ENCODE results near the gene KLHL8.
A peak's percentile ranks its signal among the peaks of the same experiment; 100 is the strongest.

KLHL8 gene

DNA sequence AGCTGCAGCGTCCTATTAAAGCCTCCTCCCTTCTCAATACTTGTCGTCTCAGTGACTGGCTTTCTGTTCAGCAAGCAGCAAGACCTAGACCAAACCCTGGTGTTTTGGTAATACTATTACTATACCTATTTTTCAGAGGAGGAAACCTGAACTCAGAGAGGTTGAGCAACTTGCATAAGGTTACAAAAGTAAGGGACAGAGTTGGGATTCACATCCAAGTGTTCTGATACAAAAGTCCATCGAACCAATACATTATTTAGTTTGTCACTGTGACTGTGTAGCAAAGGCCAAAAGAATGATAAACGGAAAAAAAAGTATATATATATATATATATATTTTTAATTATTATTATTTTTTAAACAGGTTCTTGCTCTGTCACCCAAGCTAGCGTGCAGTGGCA is 29.9 kb upstream of the KLHL8 start:
- DNase-seq (ENCODE audit: insufficient read length, low spot score) (no peak), FAIRE-seq (no peak)
- no peak for TF ChIP-seq TAF1 (IDR thresholded peaks at IDR 0.05; ENCODE audit: low read depth, low read length)
- no peak for TF ChIP-seq POLR2AphosphoS5 (IDR thresholded peaks at IDR 0.05; ENCODE audit: low read depth, low read length)
- no peak for TF ChIP-seq SPI1 (IDR thresholded peaks at IDR 0.05; ENCODE audit: low read depth, low read length)
- TF ChIP-seq PAX5 (IDR thresholded peaks at IDR 0.05; ENCODE audit: insufficient read depth, low read length, severe bottlenecking): no peak
- TF ChIP-seq POU2F2 (IDR thresholded peaks at IDR 0.05; ENCODE audit: low read depth, low read length): no peak
- no peak for TF ChIP-seq POLR2A (IDR thresholded peaks at IDR 0.05; ENCODE audit: low read depth, low read length)

DNA sequence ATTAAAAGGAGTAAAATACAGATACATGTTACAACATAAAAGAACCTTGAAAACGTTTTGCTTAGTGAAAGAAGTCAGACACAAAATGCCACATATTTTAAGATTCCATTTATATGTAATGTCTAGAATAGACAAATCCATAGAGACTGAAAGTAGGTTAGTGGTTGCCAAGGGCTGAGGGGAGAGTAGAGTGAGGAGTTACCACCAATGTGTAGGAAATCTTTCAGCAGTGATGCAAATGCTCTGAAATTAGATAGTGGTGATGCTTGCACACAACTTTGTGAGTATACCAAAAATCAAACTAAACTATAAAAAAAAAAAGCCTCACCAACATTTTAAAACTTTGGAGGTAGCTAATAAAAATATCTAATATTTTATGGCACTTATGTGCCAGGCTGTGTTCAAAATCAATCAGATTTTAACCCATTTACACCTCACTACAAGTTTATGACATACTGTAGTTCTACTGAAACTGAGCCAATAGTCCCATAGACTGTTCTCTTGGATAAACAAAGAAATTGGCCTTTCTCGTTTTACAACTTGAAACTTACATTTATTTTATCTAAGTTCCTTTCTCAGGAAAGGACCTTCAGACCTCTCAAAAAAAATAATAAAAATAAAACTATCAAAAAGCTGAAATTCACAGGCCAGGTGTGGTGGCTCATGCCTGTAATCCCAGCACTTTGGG is 29.1 kb upstream of the KLHL8 start:
- TF ChIP-seq POLR2A (IDR thresholded peaks at IDR 0.05; ENCODE audit: low read depth, low read length) (no peak), POU2F2 (IDR thresholded peaks at IDR 0.05; ENCODE audit: low read depth, low read length) (no peak), PAX5 (IDR thresholded peaks at IDR 0.05; ENCODE audit: insufficient read depth, low read length, severe bottlenecking) (no peak), TAF1 (IDR thresholded peaks at IDR 0.05; ENCODE audit: low read depth, low read length) (no peak), POLR2AphosphoS5 (IDR thresholded peaks at IDR 0.05; ENCODE audit: low read depth, low read length) (no peak), SPI1 (IDR thresholded peaks at IDR 0.05; ENCODE audit: low read depth, low read length) (no peak)
- no peak for FAIRE-seq
- DNase-seq (ENCODE audit: insufficient read length, low spot score): no peak

DNA sequence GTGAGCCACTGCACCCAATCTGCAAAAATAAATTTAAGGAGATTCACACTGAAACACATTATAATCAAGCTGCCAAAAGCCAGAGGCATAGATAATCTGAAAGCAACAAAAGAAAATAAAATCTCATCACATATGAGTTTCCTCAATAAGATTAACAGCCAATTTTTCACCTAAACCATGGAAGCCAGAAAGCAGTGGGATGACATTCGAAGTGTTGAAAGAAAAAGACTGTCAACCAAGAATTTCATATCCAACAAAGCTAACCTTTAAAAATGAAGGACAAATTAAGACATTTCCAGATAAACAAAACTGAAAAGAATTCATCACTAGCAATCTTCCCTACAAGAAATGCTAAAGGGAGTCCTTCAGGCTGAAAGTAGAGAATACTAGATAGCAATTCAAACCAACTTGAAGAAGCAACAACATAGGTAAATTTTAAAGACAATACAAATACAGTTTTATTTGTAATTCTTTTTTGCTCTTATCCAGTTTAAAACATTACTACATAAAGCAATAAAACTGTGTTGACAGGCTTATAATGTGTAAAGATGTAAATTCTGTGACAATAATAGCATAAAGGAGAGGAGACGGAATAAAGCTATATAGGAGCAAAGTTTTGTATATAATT is 23.1 kb upstream of the KLHL8 start:
- FAIRE-seq (no peak), DNase-seq (ENCODE audit: insufficient read length, low spot score) (no peak)
- TF ChIP-seq POLR2A (IDR thresholded peaks at IDR 0.05; ENCODE audit: low read depth, low read length) (no peak), POLR2AphosphoS5 (IDR thresholded peaks at IDR 0.05; ENCODE audit: low read depth, low read length) (no peak), PAX5 (IDR thresholded peaks at IDR 0.05; ENCODE audit: insufficient read depth, low read length, severe bottlenecking) (no peak), TAF1 (IDR thresholded peaks at IDR 0.05; ENCODE audit: low read depth, low read length) (no peak), POU2F2 (IDR thresholded peaks at IDR 0.05; ENCODE audit: low read depth, low read length) (no peak)

DNA sequence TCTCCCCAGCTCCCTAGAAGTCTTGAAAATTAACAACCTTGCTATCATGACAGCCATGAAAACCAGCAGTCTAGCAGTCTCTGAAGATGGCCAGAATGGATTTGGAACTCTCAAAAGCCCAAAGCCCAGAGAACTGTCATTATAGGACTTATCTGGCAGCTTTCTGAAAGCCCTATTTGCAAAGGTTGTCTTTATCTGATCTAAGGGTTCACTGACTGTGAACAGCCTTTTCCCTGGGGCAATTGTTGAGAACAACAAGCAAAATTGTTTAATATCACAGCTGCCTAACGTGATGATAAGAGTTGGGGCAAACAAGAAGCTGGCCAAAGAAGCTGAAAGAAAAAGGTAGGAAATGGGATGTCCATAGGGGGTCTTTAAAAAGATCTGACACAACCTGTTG is 20.9 kb upstream of the KLHL8 start:
- FAIRE-seq (no peak), DNase-seq (ENCODE audit: insufficient read length, low spot score) (no peak)
- no peak for TF ChIP-seq SPI1 (IDR thresholded peaks at IDR 0.05; ENCODE audit: low read depth, low read length)

DNA sequence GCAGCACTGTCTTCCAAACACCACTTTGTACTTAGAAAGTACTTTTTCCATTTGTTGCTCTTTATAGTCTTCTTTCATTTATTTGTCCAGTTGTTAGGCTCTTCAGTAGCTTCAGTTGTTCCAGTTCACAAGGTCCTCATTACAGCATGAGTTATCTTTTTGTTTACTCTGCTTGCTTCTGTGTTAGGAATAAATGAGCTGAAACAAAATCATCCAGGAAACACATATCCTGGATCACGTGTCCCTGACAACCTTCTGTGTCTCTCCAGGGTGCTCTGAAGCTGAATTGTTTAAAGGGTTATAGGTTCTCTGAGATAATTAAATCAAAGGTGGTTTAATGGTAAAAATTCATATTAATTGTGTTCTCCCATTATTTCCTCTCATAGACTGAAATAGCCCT is 19.9 kb upstream of the KLHL8 start:
- TF ChIP-seq SPI1 (IDR thresholded peaks at IDR 0.05; ENCODE audit: low read depth, low read length): no peak
- no peak for TF ChIP-seq POLR2A (IDR thresholded peaks at IDR 0.05; ENCODE audit: low read depth, low read length)
- no peak for TF ChIP-seq PAX5 (IDR thresholded peaks at IDR 0.05; ENCODE audit: insufficient read depth, low read length, severe bottlenecking)
- TF ChIP-seq POLR2AphosphoS5 (IDR thresholded peaks at IDR 0.05; ENCODE audit: low read depth, low read length): no peak
- TF ChIP-seq POU2F2 (IDR thresholded peaks at IDR 0.05; ENCODE audit: low read depth, low read length): no peak
- no peak for TF ChIP-seq TAF1 (IDR thresholded peaks at IDR 0.05; ENCODE audit: low read depth, low read length)
- no peak for DNase-seq (ENCODE audit: insufficient read length, low spot score)

DNA sequence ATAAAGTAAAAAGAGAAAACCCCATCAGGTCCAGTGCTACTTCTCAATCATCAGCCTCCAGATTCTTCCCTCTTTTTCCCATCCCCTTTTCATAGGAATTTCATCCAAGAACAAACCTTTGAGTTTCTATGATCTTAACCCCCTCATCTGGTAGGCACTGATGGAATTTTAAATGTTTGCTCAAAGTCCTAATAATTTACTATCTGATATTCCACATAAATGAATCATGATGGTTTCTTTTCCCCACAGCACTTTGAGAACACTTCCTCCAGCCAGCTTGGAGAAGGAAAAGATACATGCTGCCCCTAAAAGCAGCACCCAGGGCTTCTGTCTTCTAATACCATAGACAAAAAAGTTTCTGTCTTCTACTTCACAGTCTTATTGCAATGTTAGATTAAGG is 19.4 kb upstream of the KLHL8 start:
- no peak for FAIRE-seq
- TF ChIP-seq TAF1 (IDR thresholded peaks at IDR 0.05; ENCODE audit: low read depth, low read length) (no peak), POLR2AphosphoS5 (IDR thresholded peaks at IDR 0.05; ENCODE audit: low read depth, low read length) (no peak)
- no peak for DNase-seq (ENCODE audit: insufficient read length, low spot score)

More for the DNA sequence above, 19.9 kb upstream of the KLHL8 start:
- FAIRE-seq: no peak

DNA sequence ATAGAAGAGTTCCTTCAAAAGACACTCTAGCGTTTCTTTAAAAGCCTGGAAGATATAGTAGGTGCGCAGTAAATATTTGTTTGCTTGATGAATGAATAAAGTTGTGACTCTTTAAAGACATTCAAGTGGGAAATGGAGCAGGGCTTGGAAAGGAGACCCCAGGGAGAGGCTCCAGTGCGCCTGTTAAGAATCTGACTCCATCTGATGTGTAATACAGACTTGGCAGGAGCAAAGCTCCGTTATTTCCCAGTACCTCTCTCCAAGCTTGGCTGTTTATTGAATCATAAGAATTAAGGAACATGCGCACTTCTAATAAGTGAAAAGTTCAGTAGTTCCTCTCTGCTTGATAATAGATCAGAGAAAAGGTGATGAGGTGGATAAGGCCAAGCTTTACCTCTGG is 18.8 kb upstream of the KLHL8 start:
- TF ChIP-seq POLR2AphosphoS5 (IDR thresholded peaks at IDR 0.05; ENCODE audit: low read depth, low read length) (no peak), PAX5 (IDR thresholded peaks at IDR 0.05; ENCODE audit: insufficient read depth, low read length, severe bottlenecking) (no peak), POLR2A (IDR thresholded peaks at IDR 0.05; ENCODE audit: low read depth, low read length) (no peak)
- FAIRE-seq: no peak

DNA sequence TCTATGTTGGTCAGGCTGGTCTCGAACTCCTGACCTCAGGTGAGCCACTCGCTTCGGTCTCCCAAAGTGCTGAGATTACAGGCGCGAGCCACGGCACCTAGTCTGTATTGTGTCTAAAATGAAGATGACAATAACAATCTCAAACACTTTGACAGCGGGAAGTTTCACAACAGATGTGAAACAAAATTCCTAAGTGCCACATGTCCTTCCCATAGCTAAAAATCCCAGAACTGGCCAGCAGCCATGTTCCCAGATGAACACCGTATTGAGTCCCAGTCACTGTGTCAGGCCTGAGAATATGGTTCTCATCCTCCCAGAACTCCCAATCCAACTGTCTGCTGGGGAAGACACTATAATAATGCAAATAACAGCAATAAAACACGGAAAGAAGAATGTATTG is 16.4 kb upstream of the KLHL8 start:
- DNase-seq (ENCODE audit: insufficient read length, low spot score) (no peak), FAIRE-seq (no peak)
- TF ChIP-seq PAX5 (IDR thresholded peaks at IDR 0.05; ENCODE audit: insufficient read depth, low read length, severe bottlenecking): no peak
- no peak for TF ChIP-seq POU2F2 (IDR thresholded peaks at IDR 0.05; ENCODE audit: low read depth, low read length)
- TF ChIP-seq POLR2AphosphoS5 (IDR thresholded peaks at IDR 0.05; ENCODE audit: low read depth, low read length): no peak
- TF ChIP-seq TAF1 (IDR thresholded peaks at IDR 0.05; ENCODE audit: low read depth, low read length): no peak
- no peak for TF ChIP-seq POLR2A (IDR thresholded peaks at IDR 0.05; ENCODE audit: low read depth, low read length)
- TF ChIP-seq SPI1 (IDR thresholded peaks at IDR 0.05; ENCODE audit: low read depth, low read length): no peak

More for the DNA sequence above, 18.8 kb upstream of the KLHL8 start:
- DNase-seq (ENCODE audit: insufficient read length, low spot score): no peak

DNA sequence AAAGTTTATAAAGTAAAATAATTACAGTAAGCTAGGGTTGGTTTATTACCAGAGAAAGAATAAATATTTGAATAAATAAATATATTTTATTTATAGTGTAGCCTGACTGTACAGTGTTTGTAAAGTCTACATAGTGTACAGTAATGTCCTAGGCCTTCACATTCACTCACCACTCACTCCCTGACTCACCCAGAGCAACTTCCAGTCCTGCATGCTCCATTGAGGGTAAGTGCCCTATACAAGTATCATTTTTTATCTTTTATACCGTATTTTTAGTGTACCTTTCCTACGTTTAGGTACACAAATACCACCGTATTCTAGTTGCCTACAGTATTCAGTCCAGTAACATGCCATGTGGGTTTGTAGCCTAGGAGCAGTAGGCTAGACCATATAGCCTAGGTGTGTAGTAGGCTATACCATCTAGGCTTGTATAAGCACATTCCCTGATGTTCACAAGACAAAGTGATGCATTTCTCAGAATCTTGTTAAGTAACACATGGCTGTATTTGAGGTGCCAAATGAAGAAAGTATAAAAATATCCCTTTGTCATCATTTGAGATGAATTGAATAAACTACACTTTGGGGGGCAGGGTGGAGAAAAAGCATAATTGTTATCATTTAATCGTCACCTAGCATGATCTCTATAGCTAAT is 14.7 kb upstream of the KLHL8 start:
- DNase-seq (ENCODE audit: insufficient read length, low spot score) (no peak), FAIRE-seq (peak; percentile 28)
- no peak for TF ChIP-seq POLR2A (IDR thresholded peaks at IDR 0.05; ENCODE audit: low read depth, low read length)

DNA sequence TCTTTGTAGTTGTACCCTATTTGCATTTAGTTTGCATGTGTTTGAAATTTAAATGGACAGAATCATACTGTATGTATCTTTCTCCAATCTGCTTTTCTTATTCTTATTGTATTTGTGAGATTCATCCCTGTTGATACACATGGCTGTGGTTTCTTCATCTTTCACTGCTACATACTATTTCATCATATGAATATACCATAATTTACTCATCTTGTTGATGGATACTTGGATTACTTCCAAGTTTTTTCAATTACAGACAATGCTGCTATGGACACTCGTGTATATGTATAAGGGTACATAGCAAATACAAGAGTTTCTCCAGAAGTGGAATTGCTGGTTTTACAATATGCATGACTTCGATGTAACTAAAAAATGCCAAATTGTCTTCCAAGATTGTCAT is 11.8 kb upstream of the KLHL8 start:
- FAIRE-seq: no peak
- DNase-seq (ENCODE audit: insufficient read length, low spot score): no peak
- TF ChIP-seq POU2F2 (IDR thresholded peaks at IDR 0.05; ENCODE audit: low read depth, low read length) (no peak), POLR2A (IDR thresholded peaks at IDR 0.05; ENCODE audit: low read depth, low read length) (no peak), SPI1 (IDR thresholded peaks at IDR 0.05; ENCODE audit: low read depth, low read length) (no peak), POLR2AphosphoS5 (IDR thresholded peaks at IDR 0.05; ENCODE audit: low read depth, low read length) (no peak), PAX5 (IDR thresholded peaks at IDR 0.05; ENCODE audit: insufficient read depth, low read length, severe bottlenecking) (no peak), TAF1 (IDR thresholded peaks at IDR 0.05; ENCODE audit: low read depth, low read length) (no peak)

Data from GM12891 (cell line).